ENCODE data around the gene SLC2A13. TPM values are rescaled to one million over a fixed set of nuclear protein-coding genes. Genes with fewer than 3 reads are reported as not detected.
"Not testable (repeated sequence)": the region's sequence is repeated elsewhere in the genome, so short reads cannot be mapped to it uniquely, and the experiment has no call there.

SLC2A13 gene
- total RNA-seq, 1 donor from 2014 or later, result 11.0 TPM

- no peak for DNase-seq (ENCODE audit: low read depth)
These were observed 350.4 kb downstream of the SLC2A13 start for GRCh38 chr12:39755478-39755877.

GRCh38 chr12:39752482-39753137, 353.3 kb downstream of the SLC2A13 start:
- no peak for DNase-seq (ENCODE audit: low read depth)

- not testable (repeated sequence) for DNase-seq (ENCODE audit: low read depth)
These were observed 359.7 kb downstream of the SLC2A13 start for GRCh38 chr12:39746151-39746550.

- DNase-seq (ENCODE audit: low read depth), result no peak
These were observed 362.2 kb downstream of the SLC2A13 start for GRCh38 chr12:39743655-39744054.

- DNase-seq (ENCODE audit: low read depth), result no peak
These were observed 369.5 kb downstream of the SLC2A13 start for GRCh38 chr12:39736406-39736805.

GRCh38 chr12:39723831-39724230, 382.1 kb downstream of the SLC2A13 start:
- DNase-seq (ENCODE audit: low read depth), result no peak

GRCh38 chr12:39722504-39722903, 383.4 kb downstream of the SLC2A13 start:
- DNase-seq (ENCODE audit: low read depth), result no peak

GRCh38 chr12:39713552-39713951, 392.3 kb downstream of the SLC2A13 start:
- DNase-seq (ENCODE audit: low read depth), result no peak

- no peak for DNase-seq (ENCODE audit: low read depth)
These were observed 393.5 kb downstream of the SLC2A13 start for GRCh38 chr12:39712334-39712733.

Other genes with a start within 250 kb of the SLC2A13 start
- 5.6 and 22.4 TPM in 2 replicates for gene LRRK2, start 118.9 kb upstream of the SLC2A13 start, total RNA-seq